MM.1S (cell line): ENCODE results near the gene ACOT13.

Experiments
- DNase-seq: peaks from one replicate; pipeline ENCODE4 v3.0.0-alpha.2; 2015
- H2AFZ ChIP-seq: fragments of 300-600 bp; sonication (generic); 2 replicates; pipeline ENCODE4 v1.6.0; 2016; ENCODE audit warnings: antibody characterized with exemption, low read length
- H3F3A ChIP-seq: fragments of 300-600 bp; sonication (generic); 2 replicates; pipeline ENCODE4 v1.6.1; 2016; ENCODE audit warnings: mild to moderate bottlenecking, antibody characterized with exemption, low read length, moderate library complexity, mixed read lengths; ENCODE audit not compliant: insufficient read depth
- H3K27ac ChIP-seq: fragments of 300-600 bp; sonication (generic); 2 replicates; pipeline ENCODE4 v1.5.1; 2016; ENCODE audit warnings: mild to moderate bottlenecking, low read length
- H3K27me3 ChIP-seq: fragments of 300-600 bp; sonication (generic); replicated peaks from 2 replicates; pipeline ENCODE4 v1.6.0; 2016; ENCODE audit warnings: low read length; ENCODE audit not compliant: insufficient read depth
- H3K36me3 ChIP-seq: fragments of 300-600 bp; sonication (generic); replicated peaks from 2 replicates; pipeline ENCODE4 v1.6.1; 2016; ENCODE audit warnings: mild to moderate bottlenecking, low read length, mixed read lengths; ENCODE audit not compliant: insufficient read depth
- H3K4me1 ChIP-seq: fragments of 300-600 bp; sonication (generic); 2 replicates; pipeline ENCODE4 v1.6.1; 2016; ENCODE audit warnings: low read length, mixed read lengths
- H3K4me2 ChIP-seq: fragments of 300-600 bp; sonication (generic); 2 replicates; pipeline ENCODE4 v1.6.0; 2016; ENCODE audit warnings: low read depth, low read length
- H3K4me3 ChIP-seq: fragments of 300-600 bp; sonication (generic); 2 replicates; pipeline ENCODE4 v1.5.1; 2016; ENCODE audit warnings: low read length, mixed read lengths
- H3K79me2 ChIP-seq: fragments of 300-600 bp; sonication (generic); 2 replicates; pipeline ENCODE4 v1.6.1; 2016; ENCODE audit warnings: mixed run types, low read length, mixed read lengths
- H3K9ac ChIP-seq: fragments of 300-600 bp; sonication (generic); 2 replicates; pipeline ENCODE4 v1.6.1; 2016; ENCODE audit warnings: low read length, mixed read lengths
- H3K9me2 ChIP-seq: fragments of 300-600 bp; sonication (generic); replicated peaks from 2 replicates; pipeline ENCODE4 v1.6.1; 2016; ENCODE audit warnings: mild to moderate bottlenecking, low read length, mixed read lengths; ENCODE audit not compliant: insufficient read depth
- H3K9me3 ChIP-seq: fragments of 300-600 bp; sonication (generic); replicated peaks from 2 replicates; pipeline ENCODE4 v1.6.1; 2016; ENCODE audit warnings: mild to moderate bottlenecking, low read length, mixed read lengths; ENCODE audit not compliant: insufficient read depth
- H4K20me1 ChIP-seq: fragments of 300-600 bp; sonication (generic); 2 replicates; pipeline ENCODE4 v1.6.1; 2016; ENCODE audit warnings: mild to moderate bottlenecking, low read length, moderate library complexity, mixed read lengths; ENCODE audit not compliant: insufficient read depth
- CTCF ChIP-seq: fragments of 300-600 bp; sonication (generic); IDR thresholded peaks from 2 replicates; pipeline ENCODE4 v1.5.1; 2016; ENCODE audit warnings: antibody characterized with exemption, low read length, mixed read lengths
- EZH2 ChIP-seq: fragments of 300-600 bp; sonication (generic); optimal IDR thresholded peaks from 2 replicates; pipeline ENCODE3; 2017; ENCODE audit warnings: low read depth, mild to moderate bottlenecking, antibody characterized with exemption, low read length, mixed read lengths
- EZH2phosphoT487 ChIP-seq: fragments of 300-600 bp; sonication (generic); IDR thresholded peaks from 2 replicates; pipeline ENCODE4 v1.6.1; 2018; ENCODE audit warnings: antibody characterized with exemption, low read length

The ACOT13 gene

DNA sequence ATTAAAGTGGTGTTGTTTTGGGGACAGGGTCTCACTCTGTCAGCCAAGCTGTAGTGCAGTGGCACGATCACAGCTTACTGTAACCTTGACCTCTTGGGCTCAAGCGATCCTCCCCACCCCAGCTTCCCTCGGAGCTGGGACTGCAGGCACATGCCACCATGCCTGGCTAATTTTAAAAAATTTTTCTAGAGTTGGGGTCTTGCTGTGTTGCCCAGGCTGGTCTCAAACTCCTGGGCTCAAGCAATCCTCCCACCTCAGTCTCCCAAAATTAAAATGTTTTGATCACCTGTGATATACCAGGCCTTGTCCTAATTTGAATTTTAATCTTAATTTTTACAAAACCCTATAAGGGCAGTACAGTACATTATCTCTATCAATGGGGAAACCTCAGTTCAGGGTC is 25.5 kb downstream of the ACOT13 start:
- no peaks in the 10 kb centered on the region for H3K4me1 ChIP-seq
- H3F3A ChIP-seq, result 0 out of 2 replicates have a peak, but pooled peaks cover 3% of the 10 kb centered on the region
- H3K27me3 ChIP-seq, result no peaks in the 10 kb centered on the region
- no peak overlapping the region for H3K4me3 ChIP-seq
- no peak for TF ChIP-seq EZH2
- no peak for TF ChIP-seq CTCF
- TF ChIP-seq EZH2phosphoT487, result no peak
- H3K9ac ChIP-seq, result no peak overlapping the region
- H3K27ac ChIP-seq, result no peak overlapping the region
- no peak for DNase-seq
- H3K36me3 ChIP-seq, result no peaks in the 10 kb centered on the region
- H3K4me2 ChIP-seq, result no peak overlapping the region
- H4K20me1 ChIP-seq, result no peaks in the 10 kb centered on the region
- no peaks in the 10 kb centered on the region for H3K79me2 ChIP-seq
- H3K9me3 ChIP-seq, result no peaks in the 10 kb centered on the region
- H3K9me2 ChIP-seq, result no peaks in the 10 kb centered on the region
- no peak overlapping the region for H2AFZ ChIP-seq

- Histone ChIP-seq H4K20me1 (no peaks in the 10 kb centered on the region), H3K27me3 (no peaks in the 10 kb centered on the region), H3K9ac (no peak overlapping the region), H3K4me3 (no peak overlapping the region), H3K4me2 (no peak overlapping the region), H3F3A (peaks cover 7% of the 10 kb centered on the region; the same call in 1 of the 2 replicates), H3K36me3 (no peaks in the 10 kb centered on the region), H3K9me3 (no peaks in the 10 kb centered on the region), H3K4me1 (no peaks in the 10 kb centered on the region), H2AFZ (no peak overlapping the region), H3K79me2 (no peaks in the 10 kb centered on the region), H3K27ac (no peak overlapping the region), H3K9me2 (no peaks in the 10 kb centered on the region)
- no peak for DNase-seq
- TF ChIP-seq CTCF, result no peak
- TF ChIP-seq EZH2phosphoT487, result no peak
- no peak for TF ChIP-seq EZH2
These were observed 26.1 kb downstream of the ACOT13 start for GRCh38 chr6:24692848-24693592.

DNA sequence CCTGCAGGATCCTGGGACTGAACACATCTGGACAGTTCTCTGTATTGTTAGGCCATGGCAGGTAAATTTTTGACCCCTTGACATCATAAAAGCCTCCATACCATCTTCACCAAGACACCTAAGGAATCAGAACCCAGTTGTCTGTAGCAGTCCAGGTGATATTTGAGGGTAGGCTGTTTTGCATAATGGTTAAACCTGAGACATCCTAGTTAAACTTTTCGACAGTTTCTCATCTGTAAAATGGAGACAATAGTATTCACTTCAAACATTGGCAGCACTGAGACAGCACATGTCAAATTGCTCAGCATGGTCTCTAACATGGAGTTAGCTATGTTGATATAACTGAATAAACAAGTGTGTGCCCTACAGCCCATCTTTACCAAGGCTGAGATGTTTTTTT is 27.3 kb downstream of the ACOT13 start:
- no peaks in the 10 kb centered on the region for H3K27me3 ChIP-seq
- H3K36me3 ChIP-seq, result no peaks in the 10 kb centered on the region

More for the DNA sequence above, 27.3 kb downstream of the ACOT13 start:
- no peaks in the 10 kb centered on the region for H3K4me1 ChIP-seq
- peaks cover 7% of the 10 kb centered on the region; the same call in 1 of the 2 replicates for H3F3A ChIP-seq
- H3K4me2 ChIP-seq, result no peak overlapping the region
- TF ChIP-seq CTCF (no peak), EZH2phosphoT487 (no peak), EZH2 (no peak)
- no peak overlapping the region for H3K4me3 ChIP-seq
- no peaks in the 10 kb centered on the region for H3K9me2 ChIP-seq
- no peaks in the 10 kb centered on the region for H3K9me3 ChIP-seq
- H3K9ac ChIP-seq, result no peak overlapping the region
- H3K79me2 ChIP-seq, result no peaks in the 10 kb centered on the region
- no peak overlapping the region for H2AFZ ChIP-seq
- no peaks in the 10 kb centered on the region for H4K20me1 ChIP-seq
- no peak for DNase-seq
- H3K27ac ChIP-seq, result no peak overlapping the region
